Activated CD8-positive, alpha-beta memory T cell treated with anti-CD3 and anti-CD28 coated beads for 1 hour (primary cell): ENCODE data around the gene THY1.

ENCODE experiments used
- DNase-seq, 2 donors: peaks; one replicate each; pipeline ENCODE4 v3.0.0-alpha.2; 2020; ENCODE audit warnings: low read depth in 1 of 2; ENCODE audit errors: extremely low read depth in 1 of 2

Gene THY1

GRCh38 chr11:119372260-119373058 lies 50.5 kb downstream of the THY1 start:
- no peak for DNase-seq

- DNase-seq, result no peak
These were observed 51.2 kb downstream of the THY1 start for GRCh38 chr11:119371778-119372182.

GRCh38 chr11:119371067-119371601 lies 51.8 kb downstream of the THY1 start:
- no peak for DNase-seq

DNA sequence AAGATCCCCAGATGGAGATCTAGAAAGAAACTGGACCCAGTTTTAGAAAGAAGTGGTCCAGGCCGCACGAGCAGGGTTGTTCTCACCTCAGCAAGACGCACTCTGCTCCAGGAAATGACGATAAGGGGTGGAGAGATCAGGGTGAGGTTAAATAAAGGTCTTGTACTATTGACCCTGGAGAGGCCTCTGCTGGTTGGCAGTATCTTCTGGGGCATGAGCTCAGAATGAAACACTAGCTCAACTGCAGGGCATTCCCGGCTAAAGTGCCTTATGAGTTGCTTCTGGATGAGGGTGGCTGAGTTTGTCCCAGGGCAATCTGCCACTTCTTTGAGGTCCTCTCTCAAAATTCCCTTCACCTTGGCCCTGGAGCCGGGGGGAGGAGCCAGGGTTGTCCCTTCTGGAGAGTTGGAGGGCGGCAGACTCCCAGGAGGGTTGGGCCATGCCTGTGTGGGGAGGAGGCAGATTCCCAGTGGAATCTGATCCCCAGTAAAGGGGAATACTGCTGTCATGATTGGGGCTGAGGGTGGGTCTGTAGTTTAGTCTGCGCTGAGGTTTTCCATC lies 52.4 kb downstream of the THY1 start:
- no peak for DNase-seq

GRCh38 chr11:119369132-119369925 lies 53.6 kb downstream of the THY1 start:
- DNase-seq, result no peak

- DNase-seq, result no peak
These were observed 54.6 kb downstream of the THY1 start for GRCh38 chr11:119368121-119369034.

- no peak for DNase-seq
These were observed 55.3 kb downstream of the THY1 start for GRCh38 chr11:119367661-119368120.
